Mononuclear cell (primary cell): ENCODE measurements around the gene ACSF3. TPM values are rescaled to one million over a fixed set of nuclear protein-coding genes. Genes with fewer than 3 reads are reported as not detected.

ENCODE experiments used
- H3K27me3 ChIP-seq: 2 replicates; pipeline ENCODE4 v1.6.0; 2011; ENCODE audit warnings: low read length, control low read depth; ENCODE audit not compliant: insufficient read depth
- H3K4me1 ChIP-seq: 2 replicates; pipeline ENCODE4 v1.5.1; 2011; ENCODE audit warnings: mild to moderate bottlenecking, low read length, control low read depth; ENCODE audit not compliant: insufficient read depth
- H3K4me3 ChIP-seq: 2 replicates; pipeline ENCODE4 v1.5.1; 2011; ENCODE audit warnings: mild to moderate bottlenecking, low read length, moderate library complexity
- H3K9me3 ChIP-seq: 2 replicates; pipeline ENCODE4 v1.5.1; 2011; ENCODE audit warnings: low read depth, mild to moderate bottlenecking, control low read depth, low read length
- total RNA-seq: library from RNA; depleted of rRNA; stranded (reverse); fragments of >200 nt; gene quantifications from one replicate; pipeline ENCODE4 v1.2.3, GENCODE V29; 2012

The ACSF3 gene
- total RNA-seq, 1 donor, result 20.9 TPM

GRCh38 chr16:89114159-89114981 is 20.7 kb downstream of the ACSF3 start:
- no peaks in the 10 kb centered on the region for H3K27me3 ChIP-seq
- H3K4me3 ChIP-seq, result peak overlapping the region; percentile 8
- H3K9me3 ChIP-seq, result no peaks in the 10 kb centered on the region
- H3K4me1 ChIP-seq, result peaks cover 41% of the 10 kb centered on the region

- Histone ChIP-seq H3K27me3 (no peaks in the 10 kb centered on the region), H3K4me1 (peaks cover 41% of the 10 kb centered on the region), H3K9me3 (no peaks in the 10 kb centered on the region), H3K4me3 (peak overlapping the region; percentile 8)
Observed at GRCh38 chr16:89115216-89115861, 21.7 kb downstream of the ACSF3 start.

- H3K27me3 ChIP-seq, result no peaks in the 10 kb centered on the region
- no peak overlapping the region for H3K4me3 ChIP-seq
- H3K9me3 ChIP-seq, result no peaks in the 10 kb centered on the region
- peaks cover 41% of the 10 kb centered on the region for H3K4me1 ChIP-seq
Observed at GRCh38 chr16:89116341-89117226, 22.9 kb downstream of the ACSF3 start.

- H3K27me3 ChIP-seq, result no peaks in the 10 kb centered on the region
- no peak overlapping the region for H3K4me3 ChIP-seq
- peaks cover 44% of the 10 kb centered on the region for H3K4me1 ChIP-seq
- H3K9me3 ChIP-seq, result no peaks in the 10 kb centered on the region
Observed at GRCh38 chr16:89117227-89117974, 23.7 kb downstream of the ACSF3 start.

GRCh38 chr16:89117975-89118289 is 24.3 kb downstream of the ACSF3 start:
- Histone ChIP-seq H3K4me1 (peaks cover 48% of the 10 kb centered on the region), H3K9me3 (no peaks in the 10 kb centered on the region), H3K4me3 (no peak overlapping the region), H3K27me3 (no peaks in the 10 kb centered on the region)

GRCh38 chr16:89118361-89119165 is 24.9 kb downstream of the ACSF3 start:
- Histone ChIP-seq H3K4me3 (no peak overlapping the region), H3K9me3 (no peaks in the 10 kb centered on the region), H3K27me3 (no peaks in the 10 kb centered on the region), H3K4me1 (peaks cover 49% of the 10 kb centered on the region)

GRCh38 chr16:89119166-89119621 is 25.5 kb downstream of the ACSF3 start:
- peaks cover 43% of the 10 kb centered on the region for H3K4me1 ChIP-seq
- no peaks in the 10 kb centered on the region for H3K9me3 ChIP-seq
- H3K27me3 ChIP-seq, result no peaks in the 10 kb centered on the region
- H3K4me3 ChIP-seq, result no peak overlapping the region

- peaks cover 38% of the 10 kb centered on the region for H3K4me1 ChIP-seq
- H3K27me3 ChIP-seq, result no peaks in the 10 kb centered on the region
- no peaks in the 10 kb centered on the region for H3K9me3 ChIP-seq
- H3K4me3 ChIP-seq, result no peak overlapping the region
Observed at GRCh38 chr16:89119661-89120141, 26.0 kb downstream of the ACSF3 start.

- H3K4me1 ChIP-seq, result peaks cover 33% of the 10 kb centered on the region
- no peak overlapping the region for H3K4me3 ChIP-seq
- no peaks in the 10 kb centered on the region for H3K27me3 ChIP-seq
- no peaks in the 10 kb centered on the region for H3K9me3 ChIP-seq
Observed at GRCh38 chr16:89120281-89120680, 26.6 kb downstream of the ACSF3 start.

GRCh38 chr16:89120921-89121351 is 27.3 kb downstream of the ACSF3 start:
- peaks cover 27% of the 10 kb centered on the region for H3K4me1 ChIP-seq

GRCh38 chr16:89121691-89122321 is 28.2 kb downstream of the ACSF3 start:
- Histone ChIP-seq H3K27me3 (no peaks in the 10 kb centered on the region), H3K9me3 (no peaks in the 10 kb centered on the region), H3K4me3 (no peak overlapping the region), H3K4me1 (peaks cover 22% of the 10 kb centered on the region)

More at GRCh38 chr16:89120921-89121351, 27.3 kb downstream of the ACSF3 start:
- H3K9me3 ChIP-seq, result no peaks in the 10 kb centered on the region
- H3K27me3 ChIP-seq, result no peaks in the 10 kb centered on the region
- H3K4me3 ChIP-seq, result no peak overlapping the region

GRCh38 chr16:89122322-89122851 is 28.7 kb downstream of the ACSF3 start:
- no peak overlapping the region for H3K4me3 ChIP-seq

More at GRCh38 chr16:89122322-89122851, 28.7 kb downstream of the ACSF3 start:
- peaks cover 22% of the 10 kb centered on the region for H3K4me1 ChIP-seq
- H3K27me3 ChIP-seq, result no peaks in the 10 kb centered on the region
- H3K9me3 ChIP-seq, result no peaks in the 10 kb centered on the region
